Measurements from ENCODE around the gene IL18R1. TPM values are rescaled to one million over a fixed set of nuclear protein-coding genes. Genes with fewer than 3 reads are reported as not detected.

IL18R1 gene
- total RNA-seq, 1 experiment from 2014 or later, result 0.08 TPM

DNA sequence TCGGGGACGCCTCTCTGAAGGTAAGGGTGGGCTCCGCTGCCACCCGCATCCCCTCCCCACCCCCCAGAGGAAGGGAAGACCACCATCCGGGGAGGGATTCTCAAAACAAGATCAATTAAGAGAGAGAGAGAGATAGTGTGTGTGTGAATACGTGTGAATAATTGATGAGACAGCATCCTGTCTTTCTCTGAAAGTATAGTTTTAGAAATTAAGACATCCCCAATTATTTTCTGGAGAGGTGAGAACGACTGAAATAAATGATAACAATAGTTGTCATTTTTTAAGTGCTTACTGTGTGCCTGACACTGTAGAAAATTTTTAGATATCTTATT lies 751 bp downstream of the IL18R1 start:
- DNase-seq (ENCODE audit: low read depth, low spot score) (no peak), ATAC-seq (no peak)
- H3K9me3 ChIP-seq (ENCODE audit: control insufficient read depth, insufficient read depth, low read depth, low read length), result no peaks in the 10 kb centered on the region
- in situ Hi-C loops (cut with HindIII; ENCODE audit: low pct_unique_long_range_greater_than_20kb, low sequenced_read_pairs) (no loop called here), intact Hi-C loops (cut with micrococcal nuclease; ENCODE audit: unreplicated experiment) (loop anchor here (5.0 kb wide), 1 partner anchor 104 kb away; no protein-coding TSS in a partner anchor)
- peaks cover 15% of the 10 kb centered on the region for H3K27me3 ChIP-seq (ENCODE audit: control insufficient read depth, insufficient read depth, low read length)
- BruUV-seq (replicated peaks), result no TSS peak
- H3K4me1 ChIP-seq (ENCODE audit: control insufficient read depth, insufficient read depth, low read length), result no peaks in the 10 kb centered on the region
- no peaks in the 10 kb centered on the region for H3K36me3 ChIP-seq (ENCODE audit: control insufficient read depth, insufficient read depth, low read length)
- H3K27ac ChIP-seq (ENCODE audit: low read length), result no peak overlapping the region
- TF ChIP-seq SIN3A (IDR thresholded peaks at IDR 0.05; ENCODE audit: borderline replicate concordance, insufficient read depth, low read depth, low read length) (no peak), TCF7L2 (IDR thresholded peaks at IDR 0.05; ENCODE audit: low read depth, low read length) (no peak), POLR2AphosphoS5 (IDR thresholded peaks at IDR 0.05; ENCODE audit: low read depth, low read length) (no peak)
- TF ChIP-seq, protein P1, sequence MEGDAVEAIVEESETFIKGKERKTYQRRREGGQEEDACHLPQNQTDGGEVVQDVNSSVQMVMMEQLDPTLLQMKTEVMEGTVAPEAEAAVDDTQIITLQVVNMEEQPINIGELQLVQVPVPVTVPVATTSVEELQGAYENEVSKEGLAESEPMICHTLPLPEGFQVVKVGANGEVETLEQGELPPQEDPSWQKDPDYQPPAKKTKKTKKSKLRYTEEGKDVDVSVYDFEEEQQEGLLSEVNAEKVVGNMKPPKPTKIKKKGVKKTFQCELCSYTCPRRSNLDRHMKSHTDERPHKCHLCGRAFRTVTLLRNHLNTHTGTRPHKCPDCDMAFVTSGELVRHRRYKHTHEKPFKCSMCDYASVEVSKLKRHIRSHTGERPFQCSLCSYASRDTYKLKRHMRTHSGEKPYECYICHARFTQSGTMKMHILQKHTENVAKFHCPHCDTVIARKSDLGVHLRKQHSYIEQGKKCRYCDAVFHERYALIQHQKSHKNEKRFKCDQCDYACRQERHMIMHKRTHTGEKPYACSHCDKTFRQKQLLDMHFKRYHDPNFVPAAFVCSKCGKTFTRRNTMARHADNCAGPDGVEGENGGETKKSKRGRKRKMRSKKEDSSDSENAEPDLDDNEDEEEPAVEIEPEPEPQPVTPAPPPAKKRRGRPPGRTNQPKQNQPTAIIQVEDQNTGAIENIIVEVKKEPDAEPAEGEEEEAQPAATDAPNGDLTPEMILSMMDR (IDR thresholded peaks at IDR 0.05), result no peak
- TF ChIP-seq, protein P2, sequence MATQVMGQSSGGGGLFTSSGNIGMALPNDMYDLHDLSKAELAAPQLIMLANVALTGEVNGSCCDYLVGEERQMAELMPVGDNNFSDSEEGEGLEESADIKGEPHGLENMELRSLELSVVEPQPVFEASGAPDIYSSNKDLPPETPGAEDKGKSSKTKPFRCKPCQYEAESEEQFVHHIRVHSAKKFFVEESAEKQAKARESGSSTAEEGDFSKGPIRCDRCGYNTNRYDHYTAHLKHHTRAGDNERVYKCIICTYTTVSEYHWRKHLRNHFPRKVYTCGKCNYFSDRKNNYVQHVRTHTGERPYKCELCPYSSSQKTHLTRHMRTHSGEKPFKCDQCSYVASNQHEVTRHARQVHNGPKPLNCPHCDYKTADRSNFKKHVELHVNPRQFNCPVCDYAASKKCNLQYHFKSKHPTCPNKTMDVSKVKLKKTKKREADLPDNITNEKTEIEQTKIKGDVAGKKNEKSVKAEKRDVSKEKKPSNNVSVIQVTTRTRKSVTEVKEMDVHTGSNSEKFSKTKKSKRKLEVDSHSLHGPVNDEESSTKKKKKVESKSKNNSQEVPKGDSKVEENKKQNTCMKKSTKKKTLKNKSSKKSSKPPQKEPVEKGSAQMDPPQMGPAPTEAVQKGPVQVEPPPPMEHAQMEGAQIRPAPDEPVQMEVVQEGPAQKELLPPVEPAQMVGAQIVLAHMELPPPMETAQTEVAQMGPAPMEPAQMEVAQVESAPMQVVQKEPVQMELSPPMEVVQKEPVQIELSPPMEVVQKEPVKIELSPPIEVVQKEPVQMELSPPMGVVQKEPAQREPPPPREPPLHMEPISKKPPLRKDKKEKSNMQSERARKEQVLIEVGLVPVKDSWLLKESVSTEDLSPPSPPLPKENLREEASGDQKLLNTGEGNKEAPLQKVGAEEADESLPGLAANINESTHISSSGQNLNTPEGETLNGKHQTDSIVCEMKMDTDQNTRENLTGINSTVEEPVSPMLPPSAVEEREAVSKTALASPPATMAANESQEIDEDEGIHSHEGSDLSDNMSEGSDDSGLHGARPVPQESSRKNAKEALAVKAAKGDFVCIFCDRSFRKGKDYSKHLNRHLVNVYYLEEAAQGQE (IDR thresholded peaks at IDR 0.05; ENCODE audit: insufficient read depth in 1 of 2, low read depth in 2 of 2, low read length in 1 of 2), result no peak
- peak overlapping the region in 1 of 2 experiments; percentile 66; a peak in 3 of 4 replicates for H3K4me3 ChIP-seq (ENCODE audit: low read depth in 2 of 2, low read length in 2 of 2)
- POLR2A ChIA-PET, result interaction anchor here (0.6 kb wide), 1 partner anchor 1791 kb away, joined by 3 read pairs; no protein-coding TSS in a partner anchor
- CTCF ChIA-PET, result interaction anchor here (0.7 to 0.9 kb wide), 3 partner anchors 54 to 116 kb away, joined by 4 to 8 read pairs (median 4); no protein-coding TSS in a partner anchor

DNA sequence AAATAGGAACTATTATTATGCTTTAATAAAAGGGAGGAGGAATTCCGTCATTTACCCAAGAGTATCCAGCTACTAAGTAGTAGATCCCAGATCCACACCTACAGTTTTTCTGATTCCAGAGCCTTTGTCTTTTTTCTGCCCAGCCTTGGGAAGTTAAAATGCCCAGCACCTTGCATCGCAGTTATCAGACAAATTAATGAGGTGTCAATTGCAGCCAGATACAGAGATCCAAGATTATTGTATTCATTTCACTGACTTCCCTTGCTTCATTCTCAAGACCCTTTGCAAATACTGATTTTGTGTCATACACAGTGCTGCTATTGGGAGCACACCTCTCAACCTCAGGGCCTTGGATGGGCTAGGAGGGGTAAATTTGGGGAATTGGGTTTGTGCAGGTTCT lies 1.1 kb downstream of the IL18R1 start:
- TF ChIP-seq POLR2AphosphoS5 (IDR thresholded peaks at IDR 0.05; ENCODE audit: low read depth, low read length) (no peak), TCF7L2 (IDR thresholded peaks at IDR 0.05; ENCODE audit: low read depth, low read length) (no peak)
- TF ChIP-seq, protein P1 (IDR thresholded peaks at IDR 0.05), result no peak
- TF ChIP-seq, protein P2 (IDR thresholded peaks at IDR 0.05; ENCODE audit: insufficient read depth in 1 of 2, low read depth in 2 of 2, low read length in 1 of 2), result no peak
- Histone ChIP-seq H3K36me3 (ENCODE audit: control insufficient read depth, insufficient read depth, low read length) (no peaks in the 10 kb centered on the region), H3K4me1 (ENCODE audit: control insufficient read depth, insufficient read depth, low read length) (no peaks in the 10 kb centered on the region), H3K4me3 (ENCODE audit: low read depth in 2 of 2, low read length in 2 of 2) (no peak overlapping the region), H3K9me3 (ENCODE audit: control insufficient read depth, insufficient read depth, low read depth, low read length) (no peaks in the 10 kb centered on the region), H3K27ac (ENCODE audit: low read length) (no peak overlapping the region), H3K27me3 (ENCODE audit: control insufficient read depth, insufficient read depth, low read length) (peaks cover 15% of the 10 kb centered on the region)
- intact Hi-C loops (cut with micrococcal nuclease; ENCODE audit: unreplicated experiment) (loop anchor here (5.0 kb wide), 1 partner anchor 104 kb away; no protein-coding TSS in a partner anchor), in situ Hi-C loops (cut with HindIII; ENCODE audit: low pct_unique_long_range_greater_than_20kb, low sequenced_read_pairs) (no loop called here)
- POLR2A ChIA-PET, result no interaction called here
- CTCF ChIA-PET, result interaction anchor here (0.6 to 0.7 kb wide), 3 partner anchors 55 to 271 kb away, joined by 4 to 8 read pairs (median 4); no protein-coding TSS in a partner anchor
- DNase-seq (ENCODE audit: low read depth, low spot score) (no peak), ATAC-seq (no peak)
- BruUV-seq (replicated peaks), result no TSS peak
